IMR-90 (cell line): Measurements from ENCODE around the gene NDUFAF8. TPM values are rescaled to one million over a fixed set of nuclear protein-coding genes. Genes with fewer than 3 reads are reported as not detected.

ENCODE experiments used
- ATAC-seq: fragments of 200-7000 bp; cut with Tn5 transposase; 2 replicates; pipeline ENCODE4 v1.9.1; 2020; ENCODE audit warnings: low read depth, mild to moderate bottlenecking, moderate library complexity
- BruUV-seq: library from RNA; stranded (reverse); fragments of 400-500 nt; replicated peaks from 2 replicates; lab custom pipeline; 2021; lab: Mats Ljungman, UMichigan
- CTCF ChIA-PET: fragments of 300-600 bp; formaldehyde crosslinking; extraction: SDS; loops from one replicate; lab custom pipeline; 2021; ENCODE audit warnings: antibody characterized with exemption; lab: Yijun Ruan, JAX
- POLR2A ChIA-PET: fragments of 300-600 bp; sonication (Branson Sonifier 250); formaldehyde crosslinking; loops from one replicate; lab custom pipeline; 2022; ENCODE audit warnings: antibody characterized with exemption; ENCODE audit not compliant: unreplicated experiment; lab: Charles Lee
- DNase-seq: peaks from one replicate; pipeline ENCODE4 v3.0.0; 2013
- H2AFZ ChIP-seq: replicated peaks from 2 replicates; pipeline ENCODE3; 2013; ENCODE audit warnings: low read length, mild to moderate bottlenecking; ENCODE audit not compliant: poor library complexity
- H2AK5ac ChIP-seq: 2 replicates; pipeline ENCODE4 v1.6.1; 2013; ENCODE audit warnings: low read depth, low read length, inconsistent platforms
- H2AK9ac ChIP-seq: replicated peaks from 2 replicates; pipeline ENCODE3; 2013; ENCODE audit warnings: mild to moderate bottlenecking, low read depth, low read length, moderate library complexity; ENCODE audit not compliant: poor library complexity
- H2BK120ac ChIP-seq: 2 replicates; pipeline ENCODE4 v1.6.1; 2013; ENCODE audit warnings: low read depth, low read length, inconsistent platforms
- H2BK15ac ChIP-seq: 3 replicates; pipeline ENCODE4 v1.6.1; 2013; ENCODE audit warnings: low read depth, low read length, inconsistent platforms
- H2BK20ac ChIP-seq: 2 replicates; pipeline ENCODE4 v1.6.1; 2013; ENCODE audit warnings: low read depth, mild to moderate bottlenecking, inconsistent platforms, low read length, moderate library complexity
- H2BK5ac ChIP-seq: 2 replicates; pipeline ENCODE4 v1.6.1; 2013; ENCODE audit warnings: mild to moderate bottlenecking, low read depth, low read length, inconsistent platforms; ENCODE audit not compliant: poor library complexity, severe bottlenecking
- H3K14ac ChIP-seq: replicated peaks from 2 replicates; pipeline ENCODE4 v1.6.1; 2013; ENCODE audit warnings: low read depth, low read length, inconsistent platforms
- H3K18ac ChIP-seq: 2 replicates; pipeline ENCODE4 v1.6.1; 2013; ENCODE audit warnings: low read depth, low read length, control low read depth
- H3K23ac ChIP-seq: 2 replicates; pipeline ENCODE4 v1.6.1; 2013; ENCODE audit warnings: low read depth, low read length, inconsistent platforms
- H3K27ac ChIP-seq: 2 replicates; pipeline ENCODE4 v1.5.1; 2013; ENCODE audit warnings: mild to moderate bottlenecking, control low read depth, low read length; ENCODE audit not compliant: insufficient read depth
- H3K27me3 ChIP-seq: 2 replicates; pipeline ENCODE4 v1.6.1; 2013; ENCODE audit warnings: low read length; ENCODE audit not compliant: control insufficient read depth, insufficient read depth
- H3K36me3 ChIP-seq: 2 replicates; pipeline ENCODE4 v1.6.1; 2013; ENCODE audit warnings: low read length, mixed read lengths; ENCODE audit not compliant: control insufficient read depth, insufficient read depth
- H3K4ac ChIP-seq: 2 replicates; pipeline ENCODE4 v1.6.1; 2013; ENCODE audit warnings: low read depth, low read length, inconsistent platforms
- H3K4me1 ChIP-seq: 2 replicates; pipeline ENCODE4 v1.6.1; 2013; ENCODE audit warnings: low read length, mixed read lengths; ENCODE audit not compliant: control insufficient read depth, insufficient read depth
- H3K4me2 ChIP-seq: 2 replicates; pipeline ENCODE4 v1.6.1; 2013; ENCODE audit warnings: low read depth, mild to moderate bottlenecking, control low read depth, low read length, moderate library complexity
- H3K4me3 ChIP-seq: 2 replicates; pipeline ENCODE4 v1.5.1; 2013; ENCODE audit warnings: low read depth, mild to moderate bottlenecking, control low read depth, low read length, moderate library complexity; ENCODE audit not compliant: insufficient read depth
- H3K56ac ChIP-seq: 2 replicates; pipeline ENCODE4 v1.6.1; 2013; ENCODE audit warnings: low read length, inconsistent platforms; ENCODE audit not compliant: insufficient read depth; ENCODE audit errors: extremely low read depth
- H3K79me1 ChIP-seq, 2 experiments: 2 replicates each; pipeline ENCODE4 v1.6.1; 2013; ENCODE audit warnings: low read length in 2 of 2, inconsistent platforms in 1 of 2, low read depth in 1 of 2
- H3K9ac ChIP-seq: 2 replicates; pipeline ENCODE4 v1.6.1; 2013; ENCODE audit warnings: low read depth, low read length, control low read depth
- H3K9me1 ChIP-seq: 2 replicates; pipeline ENCODE4 v1.6.1; 2013; ENCODE audit warnings: low read length, inconsistent platforms; ENCODE audit not compliant: insufficient read depth
- H3K9me3 ChIP-seq: 2 replicates; pipeline ENCODE4 v1.6.1; 2013; ENCODE audit warnings: low read length; ENCODE audit not compliant: control insufficient read depth, insufficient read depth
- H4K20me1 ChIP-seq: 2 replicates; pipeline ENCODE4 v1.6.1; 2013; ENCODE audit warnings: low read length, inconsistent platforms; ENCODE audit not compliant: insufficient read depth
- H4K5ac ChIP-seq: 2 replicates; pipeline ENCODE4 v1.6.1; 2013; ENCODE audit warnings: mild to moderate bottlenecking, low read depth, low read length, control low read depth
- H4K8ac ChIP-seq, 2 experiments: 2 replicates each; pipeline ENCODE4 v1.6.1; 2013; ENCODE audit warnings: low read depth in 2 of 2, low read length in 2 of 2, control low read depth in 1 of 2, inconsistent platforms in 1 of 2
- H4K91ac ChIP-seq: 2 replicates; pipeline ENCODE4 v1.6.1; 2013; ENCODE audit warnings: low read depth, low read length, inconsistent platforms; ENCODE audit not compliant: insufficient read depth
- BHLHE40 ChIP-seq: fragments of 150-350 bp; IDR thresholded peaks from 2 replicates; pipeline ENCODE4 v1.6.1; 2016; ENCODE audit warnings: mild to moderate bottlenecking, low read depth, low read length
- CHD1 ChIP-seq: IDR thresholded peaks from 2 replicates; pipeline ENCODE4 v1.6.1; 2012; ENCODE audit warnings: low read depth, low read length, improper control_type of control experiment
- CTCF ChIP-seq: conservative IDR thresholded peaks from 2 replicates; pipeline ENCODE4 v1.5.1; 2012; ENCODE audit warnings: mild to moderate bottlenecking, low read depth, low read length, improper control_type of control experiment
- ELK1 ChIP-seq: fragments of 150-350 bp; IDR thresholded peaks from 2 replicates; pipeline ENCODE4 v1.6.1; 2016; ENCODE audit warnings: low read depth, mild to moderate bottlenecking, low read length, moderate library complexity, borderline replicate concordance
- FOS ChIP-seq: fragments of 150-350 bp; IDR thresholded peaks from 2 replicates; pipeline ENCODE4 v1.6.1; 2016; ENCODE audit warnings: low read depth, low read length
- MAFK ChIP-seq: IDR thresholded peaks from 2 replicates; pipeline ENCODE4 v1.6.1; 2012; ENCODE audit warnings: low read depth, low read length, improper control_type of control experiment
- MAZ ChIP-seq: IDR thresholded peaks from 2 replicates; pipeline ENCODE4 v1.6.1; 2012; ENCODE audit warnings: low read depth, mild to moderate bottlenecking, low read length, improper control_type of control experiment, moderate library complexity, borderline replicate concordance
- MXI1 ChIP-seq: IDR thresholded peaks from 2 replicates; pipeline ENCODE4 v1.6.1; 2012; ENCODE audit warnings: low read depth, mild to moderate bottlenecking, low read length, moderate library complexity, borderline replicate concordance
- NFE2L2 ChIP-seq: fragments of 150-350 bp; IDR thresholded peaks from 2 replicates; pipeline ENCODE4 v1.6.1; 2016; ENCODE audit warnings: low read depth, mild to moderate bottlenecking, low read length
- POLR2A ChIP-seq: IDR thresholded peaks from 2 replicates; pipeline ENCODE4 v1.6.1; 2012; ENCODE audit warnings: mild to moderate bottlenecking, low read depth, low read length
- RAD21 ChIP-seq: IDR thresholded peaks from 2 replicates; pipeline ENCODE4 v1.6.1; 2012; ENCODE audit warnings: low read length, improper control_type of control experiment
- RCOR1 ChIP-seq: IDR thresholded peaks from 2 replicates; pipeline ENCODE4 v1.6.1; 2012; ENCODE audit warnings: mild to moderate bottlenecking, low read length, improper control_type of control experiment; ENCODE audit not compliant: insufficient replicate concordance
- RFX5 ChIP-seq: IDR thresholded peaks from 2 replicates; pipeline ENCODE4 v1.8.0; 2012; ENCODE audit warnings: low read depth, mild to moderate bottlenecking, low read length, moderate library complexity
- USF2 ChIP-seq: fragments of 150-350 bp; IDR thresholded peaks from 2 replicates; pipeline ENCODE4 v1.6.1; 2017; ENCODE audit warnings: mild to moderate bottlenecking, antibody characterized with exemption, low read length, low read depth
- WGBS, 2 experiments: methylation state at CpG; one replicate each; pipeline versions ENCODE4 v1.1.5 to v1.1.7; 2013; ENCODE audit warnings: missing lambda C conversion rate in 2 of 2; ENCODE audit not compliant: insufficient read length in 1 of 2; ENCODE audit errors: extremely low coverage in 2 of 2; 5-methylcytosine and 5-hydroxymethylcytosine counted together
- dilution Hi-C: fragments of 300-500 bp; cut with HindIII; formaldehyde crosslinking; loops from one replicate; pipeline ENCODE4 v1.14.3; 2018; ENCODE audit warnings: low sequenced_read_pairs; ENCODE audit not compliant: unreplicated experiment
- in situ Hi-C: fragments of 300-500 bp; cut with MboI; formaldehyde crosslinking; loops from 3 replicates; pipeline ENCODE4 v1.14.3; 2019; ENCODE audit warnings: low sequenced_read_pairs, inconsistent platforms, mixed read lengths
- intact Hi-C: fragments of 100-400 bp; cut with micrococcal nuclease; formaldehyde crosslinking; loops from 2 replicates; pipeline ENCODE4 v1.10.0; 2022
- polyA plus RNA-seq, 3 experiments: library from polyadenylated mRNA; depleted of rRNA; stranded (reverse); fragments of >200 nt; gene quantifications; 2 replicates each; pipeline ENCODE4 v1.2.3, GENCODE V29; 2012; ENCODE audit warnings: low replicate concordance in 1 of 3
- total RNA-seq: library from RNA; depleted of rRNA; stranded (reverse); fragments of >200 nt; gene quantifications from 2 replicates; pipeline ENCODE4 v1.2.3, GENCODE V29; 2012

Gene NDUFAF8
- total and polyA plus RNA-seq, 2 of the 4 experiments (the other 2 are of a cell fraction) = 11.1 to 65.0 TPM

GRCh38 chr17:81221842-81222619, 17.1 kb upstream of the NDUFAF8 start:
- H3K9me1 ChIP-seq = no peaks in the 10 kb centered on the region; the same call in none of the 2 replicates
- H3K4me1 ChIP-seq = peaks cover 8% of the 10 kb centered on the region; the same call in 1 of the 2 replicates
- peak overlapping the region; percentile 62 for H3K4me3 ChIP-seq
- no peak overlapping the region for H4K5ac ChIP-seq
- 45% methylated on average over 2 of the region's 24 CpGs; no CpG with 5 or more reads in 1 of the 2 experiments for WGBS, 2 experiments
- ATAC-seq = no peak
- DNase-seq = no peak
- H2BK5ac ChIP-seq = no peak overlapping the region
- in situ Hi-C loops (no loop called here), intact Hi-C loops (loop anchor here (5.0 kb wide), 1 partner anchor 80 kb away; no protein-coding TSS in a partner anchor), dilution Hi-C loops (no loop called here)
- peaks cover under 1% of the 10 kb centered on the region; the same call in 1 of the 2 replicates for H3K9me3 ChIP-seq
- H3K9ac ChIP-seq = peak overlapping the region; percentile 24
- H3K14ac ChIP-seq = no peak overlapping the region
- no peak overlapping the region for H3K23ac ChIP-seq
- peak overlapping the region; percentile 92 for H3K4me2 ChIP-seq
- CTCF ChIA-PET = no interaction called here
- BruUV-seq = no TSS peak
- peaks cover 5% of the 10 kb centered on the region; the same call in 1 of the 2 replicates for H3K36me3 ChIP-seq
- no peak overlapping the region for H2BK120ac ChIP-seq
- 0 out of 2 replicates have a peak overlapping the region, but pooled peaks have one; percentile 9 for H2AK5ac ChIP-seq
- no peak overlapping the region for H2BK20ac ChIP-seq
- peak overlapping the region; percentile 10; the same call in 1 of the 2 replicates for H3K56ac ChIP-seq
- H4K20me1 ChIP-seq = no peaks in the 10 kb centered on the region
- H2BK15ac ChIP-seq = no peak overlapping the region
- H3K27me3 ChIP-seq = no peaks in the 10 kb centered on the region
- no peak overlapping the region for H4K8ac ChIP-seq
- no peak overlapping the region for H4K91ac ChIP-seq
- POLR2A ChIA-PET = interaction anchor here (0.6 kb wide), 1 partner anchor 98 kb away, joined by 3 read pairs; no protein-coding TSS in a partner anchor
- H3K18ac ChIP-seq = no peak overlapping the region
- no peak overlapping the region for H3K4ac ChIP-seq
- peak overlapping the region; percentile 89 for H2AK9ac ChIP-seq
- H3K79me1 ChIP-seq = peaks cover 11 to 17% of the 10 kb centered on the region in 2 experiments; a peak in 3 of 4 replicates
- peak overlapping the region; percentile 97 for H2AFZ ChIP-seq
- H3K27ac ChIP-seq = no peak overlapping the region; the same call in 1 of the 2 replicates
- no peak for TF ChIP-seq NFE2L2
- TF ChIP-seq RFX5 = no peak
- no peak for TF ChIP-seq ELK1
- no peak for TF ChIP-seq MAFK
- TF ChIP-seq MAZ = no peak
- TF ChIP-seq CTCF = no peak
- no peak for TF ChIP-seq RAD21
- TF ChIP-seq MXI1 = no peak
- TF ChIP-seq POLR2A = no peak
- TF ChIP-seq USF2 = no peak
- no peak for TF ChIP-seq FOS
- no peak for TF ChIP-seq RCOR1
- no peak for TF ChIP-seq BHLHE40
- TF ChIP-seq CHD1 = no peak
